GM18499 (cell line): Measurements from ENCODE around the gene TBCE.

Experiments used
- ATAC-seq: cut with Tn5 transposase; IDR thresholded peaks from one replicate; pipeline ENCODE4 v1.9.1; 2021; ENCODE audit warnings: moderate number of reproducible peaks; ENCODE audit not compliant: insufficient read depth, unreplicated experiment

Gene TBCE

GRCh38 chr1:235408503-235408960 lies 41.3 kb downstream of the TBCE start:
- ATAC-seq, result no peak

GRCh38 chr1:235409042-235409820 lies 42.0 kb downstream of the TBCE start:
- no peak for ATAC-seq

GRCh38 chr1:235410467-235410866 lies 43.2 kb downstream of the TBCE start:
- ATAC-seq, result no peak

GRCh38 chr1:235411489-235412486 lies 44.6 kb downstream of the TBCE start:
- no peak for ATAC-seq

GRCh38 chr1:235415008-235415904 lies 48.0 kb downstream of the TBCE start:
- no peak for ATAC-seq

- ATAC-seq, result no peak
Measured at GRCh38 chr1:235416662-235417049, 49.4 kb downstream of the TBCE start.

GRCh38 chr1:235417086-235417697 lies 50.0 kb downstream of the TBCE start:
- no peak for ATAC-seq

GRCh38 chr1:235421751-235422150 lies 54.5 kb downstream of the TBCE start:
- no peak for ATAC-seq

- ATAC-seq, result no peak
Measured at GRCh38 chr1:235423214-235423652, 56.0 kb downstream of the TBCE start.

GRCh38 chr1:235424092-235424491 lies 56.9 kb downstream of the TBCE start:
- no peak for ATAC-seq

- no peak for ATAC-seq
Measured at GRCh38 chr1:235425357-235425756, 58.1 kb downstream of the TBCE start.

- ATAC-seq, result no peak
Measured at GRCh38 chr1:235426143-235426542, 58.9 kb downstream of the TBCE start.

GRCh38 chr1:235426680-235427079 lies 59.5 kb downstream of the TBCE start:
- ATAC-seq, result no peak

- no peak for ATAC-seq
Measured at GRCh38 chr1:235427447-235427846, 60.2 kb downstream of the TBCE start.

GRCh38 chr1:235429143-235429542 lies 61.9 kb downstream of the TBCE start:
- no peak for ATAC-seq

- ATAC-seq, result no peak
Measured at GRCh38 chr1:235430991-235431390, 63.8 kb downstream of the TBCE start.

- no peak for ATAC-seq
Measured at GRCh38 chr1:235434001-235434400, 66.8 kb downstream of the TBCE start.

- ATAC-seq, result no peak
Measured at GRCh38 chr1:235441159-235441685, 74.0 kb downstream of the TBCE start.

- ATAC-seq, result no peak
Measured at GRCh38 chr1:235442788-235443429, 75.7 kb downstream of the TBCE start.
